Keratinocyte (primary cell): ENCODE results near the gene GPR42. TPM values are rescaled to one million over a fixed set of nuclear protein-coding genes. Genes with fewer than 3 reads are reported as not detected.

ENCODE experiments used
- DNase-seq: peaks from one replicate; pipeline ENCODE4 v3.0.0-alpha.2; 2011; ENCODE audit warnings: low read depth, missing footprints, low spot score
- FAIRE-seq: peaks from 2 replicates; lab custom pipeline; 2011; peaks lifted over from hg19 to GRCh38; lab: Jason Lieb, UNC
- H2AFZ ChIP-seq: 2 replicates; pipeline ENCODE4 v1.6.0; 2012; ENCODE audit warnings: low read length, control low read depth, inconsistent platforms; ENCODE audit not compliant: control insufficient read depth
- H3K27ac ChIP-seq: 2 replicates; pipeline ENCODE4 v1.5.1; 2011; ENCODE audit warnings: low read length; ENCODE audit not compliant: control insufficient read depth, insufficient read depth
- H3K27me3 ChIP-seq: 3 replicates; pipeline ENCODE4 v1.6.0; 2011; ENCODE audit warnings: low read length; ENCODE audit not compliant: control insufficient read depth, insufficient read depth; ENCODE audit errors: extremely low read depth
- H3K36me3 ChIP-seq, 2 experiments: 2 replicates in 1 of 2; 3 replicates in 1 of 2; pipeline ENCODE4 v1.5.1; 2011; ENCODE audit warnings: low read length in 2 of 2, mild to moderate bottlenecking in 1 of 2; ENCODE audit not compliant: control insufficient read depth in 2 of 2, insufficient read depth in 2 of 2; ENCODE audit errors: extremely low read depth in 1 of 2
- H3K4me1 ChIP-seq: 3 replicates; pipeline ENCODE4 v1.5.1; 2011; ENCODE audit warnings: low read length; ENCODE audit not compliant: control insufficient read depth, insufficient read depth; ENCODE audit errors: extremely low read depth
- H3K4me2 ChIP-seq: 3 replicates; pipeline ENCODE4 v1.6.0; 2011; ENCODE audit warnings: low read depth, low read length; ENCODE audit not compliant: control insufficient read depth, insufficient read depth; ENCODE audit errors: extremely low read depth
- H3K4me3 ChIP-seq, 3 experiments: fragments of 200-600 bp in 1 of 3; sonication (generic) in 1 of 3; 2 replicates in 2 of 3; 3 replicates in 1 of 3; pipeline ENCODE4 v1.5.1; 2011 to 2016; ENCODE audit warnings: low read length in 3 of 3, mild to moderate bottlenecking in 3 of 3, control low read depth in 2 of 3, inconsistent platforms in 1 of 3, low read depth in 1 of 3, mixed read lengths in 1 of 3, mixed run types in 1 of 3, moderate library complexity in 1 of 3; ENCODE audit not compliant: control insufficient read depth in 2 of 3, insufficient read depth in 2 of 3; ENCODE audit errors: extremely low read depth in 1 of 3
- H3K79me2 ChIP-seq: 2 replicates; pipeline ENCODE4 v1.6.0; 2012; ENCODE audit warnings: low read length; ENCODE audit not compliant: control insufficient read depth, insufficient read depth
- H3K9ac ChIP-seq: 3 replicates; pipeline ENCODE4 v1.6.0; 2011; ENCODE audit warnings: low read length; ENCODE audit not compliant: control insufficient read depth, insufficient read depth; ENCODE audit errors: extremely low read depth
- H3K9me1 ChIP-seq: 3 replicates; pipeline ENCODE4 v1.6.0; 2011; ENCODE audit warnings: low read length; ENCODE audit not compliant: control insufficient read depth, insufficient read depth; ENCODE audit errors: extremely low read depth
- H3K9me3 ChIP-seq: 2 replicates; pipeline ENCODE4 v1.5.1; 2012; ENCODE audit warnings: low read depth, low read length; ENCODE audit not compliant: control insufficient read depth
- H4K20me1 ChIP-seq: 3 replicates; pipeline ENCODE4 v1.6.0; 2011; ENCODE audit warnings: low read length; ENCODE audit not compliant: control insufficient read depth, insufficient read depth; ENCODE audit errors: extremely low read depth
- CTCF ChIP-seq, 3 experiments: IDR thresholded peaks in 1 of 3; conservative IDR thresholded peaks in 1 of 3; optimal IDR thresholded peaks in 1 of 3; 2 replicates in 2 of 3; 3 replicates in 1 of 3; pipeline versions ENCODE3 to v1.5.1; 2011; ENCODE audit warnings: low read length in 3 of 3, mild to moderate bottlenecking in 3 of 3, moderate library complexity in 2 of 3, control low read depth in 1 of 3, inconsistent platforms in 1 of 3; ENCODE audit not compliant: insufficient read depth in 2 of 3; ENCODE audit errors: extremely low read depth in 1 of 3
- EZH2 ChIP-seq: IDR thresholded peaks from one replicate; pipeline ENCODE4 v1.6.1; 2012; ENCODE audit warnings: inconsistent platforms, mild to moderate bottlenecking, low read length, moderate library complexity
- dilution Hi-C: fragments of 300-500 bp; cut with MboI; formaldehyde crosslinking; loops from one replicate; pipeline ENCODE4 v1.7.0; 2020; ENCODE audit warnings: low sequenced_read_pairs; ENCODE audit not compliant: extremely low pct_ligation_motif_present
- polyA plus RNA-seq, 5 experiments: library from polyadenylated mRNA; depleted of rRNA in 3 of 5; stranded (reverse) in 3 of 5; stranded (forward) in 1 of 5; unstranded in 1 of 5; fragments of >200 nt; gene quantifications; 1 replicate in 1 of 5; 2 replicates in 3 of 5; 3 replicates in 1 of 5; pipeline versions ENCODE4 v1.2.1 to v1.2.3, GENCODE V29; 2011 to 2012; ENCODE audit warnings: missing spikeins in 2 of 5, low read depth in 1 of 5, low replicate concordance in 1 of 5

GPR42 gene
- polyA plus RNA-seq, 1 donor (not counting 4 experiments of a cell fraction or from before 2014, with no cell fraction given): not detected

GRCh38 chr19:35344511-35345031 lies 26.3 kb upstream of the GPR42 start:
- FAIRE-seq (no peak), DNase-seq (no peak)
- no peaks in the 10 kb centered on the region for H3K36me3 ChIP-seq
- H3K79me2 ChIP-seq: no peaks in the 10 kb centered on the region
- no peak overlapping the region for H2AFZ ChIP-seq
- H3K9me3 ChIP-seq: no peaks in the 10 kb centered on the region
- H3K4me3 ChIP-seq: no peak overlapping the region
- no peak overlapping the region for H3K27ac ChIP-seq
- no peak overlapping the region for H3K4me2 ChIP-seq
- H3K4me1 ChIP-seq: no peaks in the 10 kb centered on the region
- no peaks in the 10 kb centered on the region for H4K20me1 ChIP-seq
- no peak overlapping the region for H3K9ac ChIP-seq
- H3K27me3 ChIP-seq: peaks cover 22% of the 10 kb centered on the region
- TF ChIP-seq CTCF (optimal IDR thresholded peaks at IDR 0.05 in 1 of 3, IDR thresholded peaks at IDR 0.05 in 1 of 3, conservative IDR thresholded peaks at IDR 0.05 in 1 of 3; ENCODE audit: extremely low read depth in 1 of 3, insufficient read depth in 2 of 3, low read length in 3 of 3) (no peak), EZH2 (no peak)
- dilution Hi-C loops: no loop called here
- H3K9me1 ChIP-seq: no peaks in the 10 kb centered on the region

DNA sequence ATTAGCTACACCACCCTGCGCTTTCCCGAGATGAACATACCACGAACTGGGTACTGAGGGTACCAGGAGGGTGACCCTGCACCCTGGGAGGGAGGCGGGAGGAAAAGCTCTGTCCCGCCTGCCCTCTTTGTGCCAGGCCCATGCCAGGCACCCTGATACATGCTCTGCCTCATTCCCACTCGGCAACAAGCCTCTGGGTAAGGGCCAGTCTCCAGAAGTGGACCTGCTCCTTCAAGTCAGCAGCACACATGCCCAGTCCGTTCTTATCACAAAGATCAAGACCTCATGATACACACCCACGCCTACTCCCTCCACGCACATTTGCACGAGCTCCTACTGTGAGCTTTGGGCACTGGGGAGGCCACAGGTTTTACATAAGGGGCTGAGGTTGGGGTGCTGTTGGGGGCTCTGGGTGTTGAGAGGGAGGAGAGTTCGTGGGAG lies 25.2 kb upstream of the GPR42 start:
- dilution Hi-C loops: no loop called here
- Histone ChIP-seq H2AFZ (no peak overlapping the region), H3K27ac (no peak overlapping the region), H3K9ac (no peak overlapping the region), H3K9me3 (no peaks in the 10 kb centered on the region), H3K36me3 (no peaks in the 10 kb centered on the region), H3K4me3 (no peak overlapping the region), H3K4me1 (no peaks in the 10 kb centered on the region), H3K79me2 (no peaks in the 10 kb centered on the region), H4K20me1 (no peaks in the 10 kb centered on the region), H3K27me3 (peaks cover 19% of the 10 kb centered on the region), H3K4me2 (no peak overlapping the region), H3K9me1 (no peaks in the 10 kb centered on the region)
- no peak for FAIRE-seq
- DNase-seq: no peak
- no peak for TF ChIP-seq EZH2
- TF ChIP-seq CTCF (optimal IDR thresholded peaks at IDR 0.05 in 1 of 3, IDR thresholded peaks at IDR 0.05 in 1 of 3, conservative IDR thresholded peaks at IDR 0.05 in 1 of 3; ENCODE audit: extremely low read depth in 1 of 3, insufficient read depth in 2 of 3, low read length in 3 of 3): no peak
